GDM1 (cell line): Measurements from ENCODE around the gene XCL1.
"Not testable (repeated sequence)": the region's sequence is repeated elsewhere in the genome, so short reads cannot be mapped to it uniquely, and the experiment has no call there.

Experiments used
- DNase-seq: peaks from one replicate; lab custom pipeline; 2025; lab: John Stamatoyannopoulos, UW

XCL1 gene, protein sequence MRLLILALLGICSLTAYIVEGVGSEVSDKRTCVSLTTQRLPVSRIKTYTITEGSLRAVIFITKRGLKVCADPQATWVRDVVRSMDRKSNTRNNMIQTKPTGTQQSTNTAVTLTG

DNA sequence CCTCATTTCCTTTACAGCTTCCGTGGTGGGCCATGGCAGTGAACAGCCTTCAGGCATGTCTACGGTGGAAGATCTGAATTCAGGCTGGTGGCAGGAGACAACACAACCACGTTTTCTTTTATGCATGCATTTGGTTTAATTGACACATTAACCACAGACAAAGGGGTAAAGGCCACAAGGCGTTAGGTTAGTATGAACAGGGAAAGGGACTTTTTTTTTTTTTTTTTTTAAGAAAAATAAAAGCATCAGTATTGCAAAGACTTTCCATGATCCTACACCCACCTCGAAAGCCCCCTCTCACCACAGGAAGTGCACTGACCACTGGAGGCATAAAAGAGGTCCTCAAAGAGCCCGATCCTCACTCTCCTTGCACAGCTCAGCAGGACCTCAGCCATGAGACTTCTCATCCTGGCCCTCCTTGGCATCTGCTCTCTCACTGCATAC lies at the start of gene XCL1:
Gene XCL1 (plus strand): TSS at position 361 of the 444 bp plus-strand sequence. CDS start 33 bp downstream, at position 394.
- not testable (repeated sequence) for DNase-seq

DNA sequence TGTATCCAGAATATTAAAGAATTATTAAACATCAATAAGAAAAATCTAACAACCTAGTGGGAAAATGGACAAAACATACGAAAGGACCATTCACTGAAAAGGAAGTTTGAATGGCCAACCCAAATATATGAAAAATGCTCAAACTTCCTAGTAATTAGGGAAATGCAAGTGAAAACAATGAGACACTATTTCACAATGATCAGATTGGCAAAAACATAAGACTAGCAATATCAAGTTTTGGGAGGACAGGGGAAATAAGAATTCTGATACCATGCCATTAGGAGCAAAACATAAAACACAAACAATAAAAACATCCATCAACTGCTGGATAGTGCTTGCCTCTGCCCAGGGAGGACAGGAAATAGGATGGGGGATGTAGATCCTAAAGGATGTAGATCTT lies 46.9 kb upstream of the XCL1 start:
- DNase-seq = no peak

DNA sequence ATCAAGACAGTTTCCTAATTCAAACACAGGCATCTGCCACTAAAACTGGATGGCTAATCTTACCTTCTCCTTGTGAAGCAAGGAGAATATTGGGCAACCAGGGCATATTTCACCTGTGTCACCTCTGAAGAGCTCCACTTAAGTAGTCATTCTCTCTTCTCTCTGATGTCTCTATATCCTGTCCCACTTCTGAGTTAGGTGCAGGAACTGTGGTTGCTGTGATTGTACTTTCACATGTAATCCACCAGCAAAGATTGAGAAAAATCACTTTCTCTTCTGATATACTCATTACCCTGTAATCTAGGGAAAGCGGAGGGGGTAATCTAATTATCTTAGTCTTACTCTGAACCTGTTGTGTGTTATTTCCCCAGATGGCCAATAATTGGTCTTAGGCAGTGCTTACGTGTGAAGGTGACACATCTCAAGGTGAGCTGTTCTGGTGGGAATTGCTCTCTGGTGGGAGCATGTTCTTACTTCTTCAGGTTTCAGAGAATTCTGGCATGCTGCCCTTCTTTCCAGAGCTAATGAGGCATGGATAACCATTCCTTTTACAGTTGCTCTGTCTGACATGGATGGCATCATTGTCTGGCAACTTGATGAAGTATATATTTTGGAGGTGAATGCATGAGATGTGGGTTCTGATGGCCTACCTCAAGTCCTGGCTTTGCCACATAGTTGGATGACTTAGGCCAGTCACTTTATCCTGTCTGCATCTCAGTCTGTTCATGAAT lies 44.6 kb upstream of the XCL1 start:
- no peak for DNase-seq

DNA sequence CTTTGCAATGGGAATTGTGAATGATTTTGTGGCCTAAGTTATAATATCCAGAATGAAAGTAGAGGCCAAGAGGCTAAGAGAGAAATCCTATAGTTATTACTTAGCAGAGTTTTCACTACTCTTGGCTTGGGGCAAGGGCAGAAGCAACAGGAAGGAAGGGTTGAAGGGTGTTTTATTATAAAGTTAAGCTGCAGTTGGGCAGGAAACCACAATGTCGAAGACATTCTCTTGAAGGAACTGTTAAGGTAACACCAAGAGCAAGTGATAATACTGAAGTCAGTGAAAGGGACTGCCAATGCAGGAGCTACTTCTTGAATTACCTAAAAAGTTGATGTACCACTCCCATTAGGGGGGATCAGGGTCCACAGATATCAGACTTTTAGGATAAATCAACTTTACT lies 40.9 kb upstream of the XCL1 start:
- peak; percentile 89 for DNase-seq

DNA sequence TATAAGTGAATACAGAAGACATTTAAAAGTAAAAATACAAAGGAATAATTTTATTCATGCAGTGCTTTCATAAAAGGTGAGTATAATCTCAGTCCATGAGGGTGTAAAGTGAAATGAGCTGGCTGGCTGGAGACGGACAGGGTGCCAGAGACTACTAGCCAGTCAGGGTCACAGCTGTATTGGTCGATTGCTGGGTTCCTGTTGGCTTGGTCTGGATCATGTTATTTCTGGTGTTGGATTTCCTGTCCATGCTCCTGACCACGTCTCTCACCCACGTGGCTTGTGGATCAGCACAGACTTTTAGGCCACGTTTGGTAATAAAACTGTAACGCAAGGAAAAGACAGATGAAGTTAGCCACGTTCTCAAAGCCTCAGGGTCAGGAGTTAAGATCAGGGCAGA lies 35.6 kb upstream of the XCL1 start:
- not testable (repeated sequence) for DNase-seq

DNA sequence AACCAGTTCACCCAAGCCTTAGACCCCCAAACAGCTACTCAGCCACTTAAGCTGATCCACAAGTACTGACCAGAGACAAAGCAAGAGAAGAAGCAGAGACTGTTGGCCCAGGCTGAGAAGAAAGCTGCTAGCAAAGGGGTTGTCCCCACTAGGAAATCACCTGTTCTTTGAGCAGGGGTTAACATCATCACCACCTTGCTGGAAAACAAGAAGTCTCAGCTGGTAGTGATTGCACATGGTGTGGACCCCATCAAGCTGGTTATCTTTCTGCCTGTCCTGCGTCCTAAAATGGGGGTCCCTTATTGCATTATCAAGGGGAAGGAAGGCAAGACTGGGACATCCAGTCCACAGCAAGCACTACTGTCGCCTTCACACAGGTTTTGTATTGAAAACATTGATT lies 33.4 kb upstream of the XCL1 start:
- not testable (repeated sequence) for DNase-seq

DNA sequence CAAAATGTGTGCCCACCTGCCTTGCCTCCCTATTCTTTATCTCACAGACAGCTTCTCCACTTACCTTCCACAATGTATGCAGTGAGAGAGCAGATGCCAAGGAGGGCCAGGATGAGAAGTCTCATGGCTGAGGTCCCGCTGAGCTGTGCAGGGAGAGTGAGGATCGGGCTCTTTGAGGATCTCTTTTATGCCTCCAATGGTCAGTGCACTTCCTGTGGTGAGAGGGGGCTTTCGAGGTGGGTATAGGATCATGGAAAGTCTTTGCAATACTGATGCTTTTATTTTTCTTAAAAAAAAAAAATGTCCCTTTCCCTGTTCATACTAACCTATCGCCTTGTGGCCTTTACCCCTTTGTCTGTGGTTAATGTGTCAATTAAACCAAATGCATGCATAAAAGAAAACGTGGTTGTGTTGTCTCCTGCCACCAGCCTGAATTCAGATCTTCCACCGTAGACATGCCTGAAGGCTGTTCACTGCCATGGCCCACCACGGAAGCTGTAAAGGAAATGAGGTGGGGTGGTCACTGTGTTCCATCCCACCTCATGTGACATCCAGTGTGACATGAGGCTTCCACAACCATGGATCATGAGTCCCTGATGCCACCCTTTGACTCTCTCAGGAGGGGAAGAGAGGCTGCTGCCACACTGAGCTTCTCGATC lies 32.4 kb upstream of the XCL1 start, which contains the start of gene XCL2:
Gene XCL2 (minus strand): TSS at position 158 of the 659 bp plus-strand sequence. CDS start 33 bp downstream, at position 125.
- not testable (repeated sequence) for DNase-seq

DNA sequence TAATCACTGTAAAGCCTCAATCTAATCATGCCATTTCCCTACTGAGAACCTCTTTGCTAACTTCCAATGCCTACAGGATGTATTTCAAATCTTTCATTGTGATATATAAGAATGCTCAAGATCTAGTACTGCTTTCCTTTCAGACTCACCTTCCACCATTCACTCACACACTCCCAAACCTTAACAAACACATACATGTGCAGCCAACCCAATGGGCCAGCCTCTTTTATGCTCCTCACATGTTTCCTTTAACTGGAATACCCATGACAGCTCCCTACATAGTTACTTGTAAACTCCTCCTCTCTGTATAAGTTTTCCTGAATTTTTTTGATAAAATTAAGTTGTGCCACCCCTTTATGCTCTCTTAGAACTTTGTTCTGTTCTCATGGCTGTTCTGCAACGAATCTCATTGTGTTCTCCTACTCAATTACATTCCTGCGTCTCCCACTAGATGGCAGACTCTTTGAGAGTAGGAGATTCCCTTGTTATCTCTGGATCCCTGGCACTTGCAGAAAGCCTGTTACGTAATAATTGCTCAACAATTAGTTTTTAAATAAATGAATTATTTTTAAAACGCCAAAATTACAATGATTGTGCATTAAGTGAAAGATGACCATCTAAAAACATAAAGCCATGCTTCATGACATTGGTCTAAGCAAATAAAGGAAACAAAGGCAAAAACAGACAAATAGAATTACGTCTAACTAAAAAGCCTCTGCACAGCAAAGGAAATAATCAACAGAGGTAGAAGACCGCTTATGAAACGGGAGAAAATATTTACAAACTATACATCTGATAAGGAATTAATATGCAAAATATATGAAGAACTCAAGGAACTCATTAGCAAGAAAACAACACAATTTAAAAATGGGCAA lies 30.5 kb upstream of the XCL1 start:
- DNase-seq = peak; percentile 45

DNA sequence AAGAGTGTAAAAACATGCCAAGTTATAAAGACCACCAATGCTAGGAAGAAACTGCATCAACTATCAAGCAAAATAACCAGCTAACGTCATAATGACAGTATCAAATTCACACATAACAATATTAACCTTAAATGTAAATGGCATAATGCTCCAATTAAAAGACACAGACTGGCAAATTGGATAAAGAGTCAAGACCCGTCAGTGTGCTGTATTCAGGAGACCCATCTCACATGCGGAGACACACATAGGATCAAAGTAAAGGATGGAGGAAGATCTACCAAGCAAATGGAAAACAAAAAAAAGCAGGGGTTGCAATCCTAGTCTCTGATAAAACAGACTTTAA lies 29.9 kb upstream of the XCL1 start:
- DNase-seq = not testable (repeated sequence)

DNA sequence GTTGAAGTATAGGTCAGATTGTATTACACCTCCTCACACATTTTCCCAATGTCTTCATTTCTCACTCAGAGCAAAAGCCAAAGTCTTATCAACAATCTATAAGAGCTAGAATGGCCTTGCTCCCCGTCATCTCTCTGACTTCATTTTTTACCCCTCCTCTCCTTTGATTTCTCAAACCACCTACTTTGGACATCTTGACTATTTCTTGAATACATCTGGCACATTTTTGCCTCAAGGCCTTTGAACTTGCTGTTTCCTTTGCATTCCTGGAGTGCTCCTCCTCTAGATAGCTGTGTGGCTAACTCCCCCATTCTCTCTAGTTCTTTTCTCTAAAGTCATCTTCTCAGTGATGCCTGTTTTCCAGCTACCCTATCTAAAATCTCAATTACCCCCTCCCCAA lies 25.4 kb upstream of the XCL1 start:
- DNase-seq = no peak

DNA sequence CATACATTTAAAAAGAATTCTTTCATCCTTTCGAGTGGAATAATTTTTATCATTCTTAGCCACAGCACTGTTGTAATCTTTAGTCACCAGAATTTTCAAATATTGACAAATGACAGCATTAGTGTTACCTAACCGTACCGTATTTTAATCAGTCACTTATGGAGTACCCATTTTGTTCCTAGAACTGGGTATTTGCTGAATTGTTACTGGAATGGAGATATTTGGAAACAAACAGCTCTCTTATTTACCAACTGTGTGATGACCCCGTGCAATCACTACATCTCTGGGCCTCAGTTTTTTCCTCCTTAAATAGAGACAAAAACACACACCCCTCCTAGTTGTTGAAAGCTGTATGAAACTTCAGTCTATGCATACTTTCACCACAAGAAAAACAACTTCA lies 24.7 kb upstream of the XCL1 start:
- no peak for DNase-seq

DNA sequence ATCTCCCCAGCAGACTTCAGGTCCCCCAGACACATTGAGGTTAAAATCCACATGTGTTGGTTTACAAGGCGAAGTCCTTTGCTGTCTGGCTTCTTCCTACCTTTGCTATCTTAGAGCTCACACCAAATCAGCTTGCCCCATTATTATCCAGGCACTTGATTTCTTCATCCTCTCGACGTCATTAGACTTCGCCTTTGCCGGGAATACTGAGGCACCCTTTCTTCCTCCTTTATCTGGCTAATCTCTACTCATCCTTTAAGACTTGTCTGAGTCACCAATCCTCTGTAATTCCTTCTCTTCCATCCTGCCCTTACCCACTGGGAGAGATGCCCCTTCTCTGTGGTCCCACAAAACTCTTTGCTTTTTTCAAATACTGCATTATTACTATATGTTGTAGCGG lies 23.4 kb upstream of the XCL1 start:
- DNase-seq = no peak

DNA sequence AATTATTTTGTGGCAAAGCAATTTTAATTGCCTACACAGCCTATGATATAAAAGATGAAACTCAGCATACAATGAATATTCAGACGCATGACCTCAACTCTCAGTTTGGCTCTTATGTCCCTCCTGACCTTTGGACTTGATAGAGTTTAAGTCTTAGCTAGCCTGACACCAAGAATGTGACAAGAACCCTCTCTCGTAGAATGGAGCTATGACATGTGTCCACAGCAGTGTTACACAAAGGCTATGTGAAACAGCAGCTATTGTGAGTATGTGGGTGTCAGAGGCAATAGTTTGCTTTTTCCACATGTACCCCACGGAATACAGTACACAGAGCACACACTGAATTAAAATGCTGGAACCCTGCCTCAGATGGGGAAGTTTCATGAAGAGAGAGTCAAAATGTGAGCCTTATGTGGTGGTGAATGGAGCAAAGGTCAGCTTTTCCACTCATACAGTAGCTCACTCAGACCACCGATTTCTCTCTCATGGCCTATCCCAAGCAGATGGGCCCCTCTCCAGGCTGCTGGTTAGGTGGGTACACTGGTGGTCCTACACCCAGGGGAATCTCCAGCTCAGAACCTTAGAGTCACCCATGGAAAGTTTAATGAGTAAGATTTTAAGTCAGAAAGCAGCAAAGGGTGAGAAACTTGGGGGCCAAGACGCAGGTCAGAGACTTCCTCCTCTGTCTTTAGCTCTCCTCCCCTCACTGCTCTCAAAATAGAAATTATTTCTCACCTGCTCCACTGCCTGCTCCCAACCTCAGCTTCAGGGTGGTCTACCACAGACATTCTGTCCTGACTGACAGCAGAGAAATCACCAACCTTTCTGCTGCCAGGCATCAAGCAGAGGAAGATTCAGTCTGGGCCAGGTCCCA lies 22.5 kb upstream of the XCL1 start:
- DNase-seq = no peak

DNA sequence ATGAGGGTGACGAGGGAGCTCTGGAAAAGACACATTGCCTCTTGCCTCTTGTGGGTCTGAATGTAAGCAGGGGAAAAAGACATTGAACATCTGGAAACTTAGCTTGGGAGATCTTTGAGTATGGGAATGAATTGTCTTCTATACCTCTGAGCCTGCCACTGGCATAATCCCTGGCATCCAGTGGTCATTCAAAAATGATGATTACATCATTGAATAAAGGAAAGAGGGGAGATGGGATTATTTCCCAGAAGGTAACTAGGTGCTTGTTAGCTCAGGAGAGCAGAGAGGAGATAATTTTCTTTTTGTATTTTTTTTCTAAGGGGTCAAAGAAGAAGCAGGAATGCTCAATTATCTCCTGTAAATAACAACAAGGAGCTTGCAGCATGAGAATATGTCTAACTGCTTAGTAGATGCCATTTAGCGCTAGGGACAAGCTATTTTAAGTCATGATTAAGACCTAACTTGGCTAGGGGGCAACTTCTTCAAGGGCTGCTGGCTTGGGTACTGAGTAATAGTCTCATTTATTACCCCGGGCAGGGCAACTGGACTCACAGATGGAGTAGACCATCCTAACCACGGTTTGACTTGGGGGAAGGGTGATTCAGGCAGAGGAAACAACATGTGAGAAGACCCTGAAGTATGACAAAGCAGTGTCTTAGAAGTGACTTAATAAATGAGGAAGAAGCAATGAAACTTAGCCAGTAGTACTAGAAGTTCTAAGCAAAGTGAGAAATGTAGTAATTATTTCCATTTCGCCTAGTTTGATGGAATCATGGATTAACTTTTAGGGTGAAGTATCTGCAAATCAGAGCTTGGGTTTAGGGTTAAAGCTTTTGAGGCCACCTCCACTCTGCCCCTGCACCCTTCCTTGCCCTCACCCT lies 21.6 kb upstream of the XCL1 start:
- no peak for DNase-seq

DNA sequence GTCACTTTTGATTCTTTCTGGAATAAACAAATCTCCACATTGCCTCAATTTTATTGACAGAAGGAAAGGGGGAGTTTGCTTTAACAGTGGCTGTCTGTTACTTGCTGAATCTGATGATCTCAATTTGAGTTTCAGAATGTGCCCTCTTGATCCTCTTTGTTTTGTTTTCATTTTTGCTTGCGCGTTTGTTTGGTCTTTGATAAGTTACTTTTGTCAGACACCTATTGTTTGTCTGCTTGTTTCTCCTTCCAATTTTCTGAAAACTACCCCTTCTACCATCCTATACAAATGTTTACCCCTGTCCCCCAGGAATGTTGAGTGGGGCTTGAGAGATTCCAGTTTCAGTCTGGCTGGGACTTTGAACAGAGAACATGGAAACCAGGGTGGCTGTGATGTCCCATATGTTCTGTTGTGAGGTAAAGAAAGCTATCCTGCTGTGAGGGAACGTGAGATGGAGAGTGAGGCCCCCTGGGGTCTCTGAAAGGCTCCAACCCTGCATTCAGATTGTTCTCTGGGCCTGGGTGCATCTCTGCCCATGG lies 20.8 kb upstream of the XCL1 start:
- DNase-seq = no peak

DNA sequence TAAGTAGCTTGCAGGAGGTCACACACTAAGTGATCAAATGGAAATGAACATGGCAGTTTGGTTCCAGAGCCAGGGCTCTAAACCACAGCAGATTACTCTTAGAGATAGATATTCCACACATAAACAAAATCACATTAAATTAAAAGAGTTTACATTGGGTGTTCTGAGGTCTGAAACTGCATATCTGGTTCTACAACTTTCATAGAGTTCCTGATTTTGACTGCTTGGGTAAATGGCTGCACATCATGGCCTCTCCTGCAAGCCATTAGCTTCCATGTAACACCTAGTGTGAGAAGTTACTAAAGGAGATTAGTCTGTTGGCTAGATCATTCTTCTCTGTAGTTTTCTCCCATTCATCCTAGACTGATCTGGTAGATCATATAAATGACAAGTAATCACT lies 19.8 kb upstream of the XCL1 start:
- DNase-seq = no peak

DNA sequence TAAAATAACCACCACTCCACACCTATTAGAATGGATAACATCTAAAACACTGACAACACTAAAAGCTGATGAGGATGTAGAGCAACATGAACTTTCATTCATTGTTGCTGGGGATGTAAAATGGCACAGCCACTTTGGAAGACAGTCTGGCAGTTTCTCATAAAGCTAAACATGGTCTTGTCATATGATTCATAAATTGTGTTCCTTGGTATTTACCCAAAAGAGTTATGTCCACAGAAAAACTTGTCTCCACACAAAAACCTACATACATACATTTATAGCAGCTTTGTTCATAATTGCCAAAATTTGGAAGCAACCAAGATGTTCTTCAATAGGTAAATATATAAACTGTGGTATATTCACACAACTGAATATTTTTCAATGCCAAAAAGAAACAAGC lies 16.0 kb upstream of the XCL1 start:
- DNase-seq = no peak

DNA sequence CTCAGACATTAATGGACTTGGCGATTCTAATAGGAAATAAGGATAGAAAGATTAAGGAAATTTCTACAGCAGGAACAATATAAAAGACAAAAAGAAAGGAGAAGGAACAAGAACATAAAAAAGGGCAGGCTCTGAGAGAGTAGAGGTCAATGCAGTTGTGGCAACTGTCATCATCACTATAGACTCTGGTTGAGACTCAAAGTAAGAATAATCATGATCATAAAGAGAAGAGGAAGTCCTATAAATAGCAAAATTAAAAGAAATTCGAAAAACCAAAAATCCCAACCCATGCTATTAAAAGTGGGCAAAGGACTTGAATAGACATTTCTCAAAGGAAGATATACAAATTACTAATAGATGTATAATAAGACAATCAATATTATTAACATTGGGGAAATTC lies 14.4 kb upstream of the XCL1 start:
- no peak for DNase-seq

DNA sequence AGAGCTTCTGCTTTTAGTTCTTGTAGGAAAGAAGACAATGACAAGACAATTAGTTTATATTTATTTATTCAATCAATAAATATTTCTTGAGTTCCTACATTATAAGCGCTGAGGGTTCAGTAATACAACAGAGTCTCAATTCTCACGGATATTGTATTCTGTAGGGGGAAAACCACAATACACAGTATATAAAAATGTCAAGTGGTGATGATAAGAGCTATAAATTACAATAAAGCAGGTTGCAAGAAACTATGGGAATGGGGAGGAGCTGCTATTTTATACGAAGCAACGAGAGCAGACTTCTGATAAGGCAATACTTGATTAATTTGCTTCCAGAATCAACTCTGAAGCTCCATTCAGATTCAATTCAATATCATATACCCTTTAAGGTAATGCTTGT lies 10.6 kb upstream of the XCL1 start:
- no peak for DNase-seq

DNA sequence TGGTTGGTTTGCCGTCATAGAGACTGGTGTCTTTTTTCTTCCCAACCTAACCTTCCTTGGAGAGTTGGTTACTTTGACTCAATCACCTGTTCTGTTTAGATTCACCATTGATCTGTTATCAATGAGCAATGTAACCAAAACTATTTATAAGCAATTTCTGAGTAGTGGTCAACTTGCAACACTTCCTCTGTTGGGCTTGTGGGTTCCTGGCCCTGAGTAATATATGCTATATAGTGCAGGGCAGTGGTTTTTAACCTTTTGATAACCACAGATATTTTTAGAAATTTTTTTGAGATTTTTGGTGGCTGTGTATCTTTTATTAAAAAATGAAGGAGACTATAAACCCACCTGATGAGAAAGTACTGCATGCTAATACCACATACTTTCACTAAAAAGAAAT lies 9.4 kb upstream of the XCL1 start:
- DNase-seq = no peak
